22Rv1 (cell line): ENCODE results near the gene CD19.

Experiments
- CTCF ChIP-seq: fragments of 450-650 bp; IDR thresholded peaks from 2 replicates; pipeline ENCODE4 v1.5.1; 2017; ENCODE audit warnings: mild to moderate bottlenecking
- ZFX ChIP-seq: fragments of 450-650 bp; IDR thresholded peaks from 2 replicates; pipeline ENCODE4 v1.6.1; 2017; ENCODE audit warnings: antibody characterized with exemption, borderline replicate concordance

GRCh38 chr16:28897826-28898225 lies 33.9 kb upstream of the CD19 start:
- TF ChIP-seq CTCF (no peak), ZFX (no peak)
